Measurements from ENCODE around the gene ALX4.

ALX4 gene

DNA sequence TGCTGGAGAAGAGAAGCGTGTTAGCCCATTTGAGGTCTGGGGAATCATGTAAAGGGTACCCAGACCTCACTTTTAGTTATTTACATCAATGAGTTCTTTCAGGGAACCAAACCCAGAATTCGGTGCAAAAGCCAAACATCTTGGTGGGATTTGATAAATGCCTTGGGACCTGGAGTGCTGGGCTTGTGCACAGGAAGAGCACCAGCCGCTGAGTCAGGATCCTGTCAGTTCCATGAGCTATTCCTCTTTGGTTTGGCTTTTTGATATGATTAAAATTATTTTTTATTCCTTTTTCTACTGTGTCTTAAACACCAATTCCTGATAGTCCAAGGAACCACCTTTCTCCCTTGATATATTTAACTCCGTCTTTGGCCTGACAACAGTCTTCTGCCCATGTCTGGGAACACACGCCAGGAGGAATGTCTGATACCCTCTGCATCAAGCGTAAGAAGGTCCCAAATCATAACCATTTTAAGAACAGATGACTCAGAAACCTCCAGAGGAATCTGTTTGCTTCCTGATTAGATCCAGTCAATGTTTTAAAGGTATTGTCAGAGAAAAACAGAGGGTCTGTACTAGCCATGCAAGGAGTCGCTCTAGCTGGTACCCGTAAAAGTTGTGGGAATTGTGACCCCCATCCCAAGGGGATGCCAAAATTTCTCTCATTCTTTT lies 65.2 kb downstream of the ALX4 start:
- no peak for DNase-seq (ENCODE audit: low read depth)

- peak; percentile 18 for DNase-seq (ENCODE audit: low read depth)
These were observed 66.2 kb downstream of the ALX4 start for GRCh38 chr11:44243595-44244343.

DNA sequence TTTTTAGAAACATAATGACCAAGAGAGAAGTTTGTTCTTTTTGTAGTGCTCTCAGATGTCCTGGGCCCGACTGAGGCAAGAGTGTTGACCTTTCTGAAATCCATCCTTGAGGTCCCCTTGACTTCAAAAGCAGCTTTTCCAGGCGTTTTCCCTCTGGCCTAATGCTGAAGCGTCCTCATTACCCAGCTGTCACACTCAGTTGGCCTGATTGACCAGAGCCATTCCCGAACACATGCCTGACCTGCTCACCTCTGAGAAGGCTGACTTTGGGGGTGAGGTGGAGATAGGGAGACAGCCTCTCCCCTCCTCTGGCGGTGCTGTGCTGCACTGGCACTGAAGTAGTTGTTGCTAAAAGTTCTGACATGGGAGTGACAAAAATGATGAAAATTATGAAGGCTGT lies 66.9 kb downstream of the ALX4 start:
- DNase-seq (ENCODE audit: low read depth) = no peak

DNA sequence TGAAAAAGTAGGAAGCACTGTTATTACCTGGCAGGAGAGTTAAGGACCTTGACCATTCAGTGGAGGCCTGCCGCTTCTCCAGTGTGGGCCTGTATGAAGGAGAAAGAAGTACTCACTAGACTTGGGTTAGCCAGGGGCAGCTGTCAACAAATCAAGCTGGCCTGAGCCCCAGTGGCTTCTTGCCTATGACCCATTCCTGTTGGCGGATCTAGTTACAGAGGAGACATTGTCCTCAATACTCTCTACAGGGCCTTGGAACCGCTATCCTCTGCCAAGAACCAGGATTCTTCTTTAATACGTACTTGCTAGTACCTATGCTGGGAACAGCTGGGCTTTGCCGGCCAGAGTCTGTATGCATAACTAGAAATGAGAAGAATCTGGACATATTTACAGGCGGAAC lies 68.1 kb downstream of the ALX4 start:
- no peak for DNase-seq (ENCODE audit: low read depth)

GRCh38 chr11:44237156-44237555 lies 72.8 kb downstream of the ALX4 start:
- no peak for DNase-seq (ENCODE audit: low read depth)

DNA sequence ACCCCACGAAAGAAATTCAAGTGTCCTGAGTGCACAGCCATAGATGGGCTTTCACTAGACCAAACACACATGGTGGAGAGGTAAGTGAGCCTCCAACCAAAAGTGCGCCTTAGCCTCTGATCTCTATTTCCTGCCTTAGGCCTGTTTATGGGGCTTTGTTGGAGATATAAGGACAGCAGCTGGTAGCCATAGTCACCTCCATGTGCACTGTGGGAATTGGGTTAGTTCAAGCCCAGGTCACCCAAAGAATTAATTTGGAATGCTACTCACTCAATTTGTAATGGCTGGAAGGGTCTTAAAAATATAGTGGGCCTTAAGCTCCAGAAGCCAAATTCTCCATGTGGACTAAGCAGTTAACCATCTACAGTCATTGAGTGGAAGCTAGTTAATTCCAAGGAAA lies 73.6 kb downstream of the ALX4 start:
- no peak for DNase-seq (ENCODE audit: low read depth)

- DNase-seq (ENCODE audit: low read depth) = no peak
These were observed 74.2 kb downstream of the ALX4 start for GRCh38 chr11:44235765-44236201.

DNA sequence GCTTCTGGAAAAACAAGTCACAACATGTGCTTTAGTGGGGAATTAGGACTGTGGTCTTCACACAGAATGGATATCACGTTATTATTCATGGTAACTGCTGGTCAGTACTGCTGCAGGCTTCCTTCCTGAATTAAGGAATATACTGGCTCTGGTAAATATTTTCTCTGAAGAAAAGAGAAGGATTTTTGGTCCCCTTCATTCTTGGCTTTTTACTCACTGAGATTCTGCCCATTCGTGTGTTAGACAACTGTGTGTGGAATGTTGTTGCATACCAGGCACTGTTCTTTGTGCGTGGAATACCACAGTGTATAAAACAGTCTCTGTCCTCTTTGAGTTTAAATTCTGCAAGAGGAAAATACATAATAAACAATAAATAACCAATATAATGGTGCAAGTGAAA lies 80.3 kb downstream of the ALX4 start:
- no peak for DNase-seq (ENCODE audit: low read depth)

GRCh38 chr11:44229098-44229497 lies 80.8 kb downstream of the ALX4 start:
- DNase-seq (ENCODE audit: low read depth) = no peak

- DNase-seq (ENCODE audit: low read depth) = no peak
These were observed 81.6 kb downstream of the ALX4 start for GRCh38 chr11:44228379-44228778.

GRCh38 chr11:44226945-44227344 lies 83.0 kb downstream of the ALX4 start:
- no peak for DNase-seq (ENCODE audit: low read depth)

- no peak for DNase-seq (ENCODE audit: low read depth)
These were observed 83.4 kb downstream of the ALX4 start for GRCh38 chr11:44226490-44226889.

DNA sequence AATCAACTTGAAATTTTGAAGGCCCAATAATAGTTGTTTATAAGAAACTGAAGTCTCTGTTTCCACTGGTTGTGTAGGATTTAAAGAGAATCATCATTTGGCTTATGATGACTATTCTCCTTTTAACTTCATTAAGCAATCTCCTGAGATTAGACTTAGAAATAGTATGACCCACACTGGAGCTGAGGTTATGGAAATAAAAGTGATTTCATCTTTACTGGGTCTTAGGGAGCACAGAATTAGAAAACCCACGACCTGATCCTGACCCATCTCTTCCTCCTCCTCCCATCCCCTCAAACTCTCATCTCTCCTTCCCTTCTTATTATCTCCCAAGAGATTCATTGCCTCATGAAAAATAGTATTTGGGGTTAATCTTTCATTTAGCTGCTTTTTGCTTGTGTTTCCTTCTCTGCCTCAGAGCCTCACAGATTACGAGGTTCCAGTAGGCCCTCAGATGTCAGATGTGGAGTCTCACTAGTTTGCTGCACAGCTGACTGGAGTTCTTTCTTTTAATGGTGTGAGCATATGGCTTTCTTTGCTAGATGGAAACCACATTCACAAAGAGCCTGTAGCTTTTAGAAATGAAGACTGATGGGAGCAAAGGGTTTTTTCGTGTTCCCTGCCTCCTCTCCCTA lies 85.0 kb downstream of the ALX4 start:
- no peak for DNase-seq (ENCODE audit: low read depth)

- peak; percentile 30 for DNase-seq (ENCODE audit: low read depth)
These were observed 86.7 kb downstream of the ALX4 start for GRCh38 chr11:44223238-44223637.

GRCh38 chr11:44221992-44222391 lies 87.9 kb downstream of the ALX4 start:
- DNase-seq (ENCODE audit: low read depth) = no peak

GRCh38 chr11:44221456-44221855 lies 88.5 kb downstream of the ALX4 start:
- DNase-seq (ENCODE audit: low read depth) = no peak

GRCh38 chr11:44219830-44220796 lies 89.8 kb downstream of the ALX4 start:
- no peak for DNase-seq (ENCODE audit: low read depth)

- DNase-seq (ENCODE audit: low read depth) = no peak
These were observed 92.5 kb downstream of the ALX4 start for GRCh38 chr11:44217432-44217831.

GRCh38 chr11:44213148-44213547 lies 96.8 kb downstream of the ALX4 start:
- no peak for DNase-seq (ENCODE audit: low read depth)

DNA sequence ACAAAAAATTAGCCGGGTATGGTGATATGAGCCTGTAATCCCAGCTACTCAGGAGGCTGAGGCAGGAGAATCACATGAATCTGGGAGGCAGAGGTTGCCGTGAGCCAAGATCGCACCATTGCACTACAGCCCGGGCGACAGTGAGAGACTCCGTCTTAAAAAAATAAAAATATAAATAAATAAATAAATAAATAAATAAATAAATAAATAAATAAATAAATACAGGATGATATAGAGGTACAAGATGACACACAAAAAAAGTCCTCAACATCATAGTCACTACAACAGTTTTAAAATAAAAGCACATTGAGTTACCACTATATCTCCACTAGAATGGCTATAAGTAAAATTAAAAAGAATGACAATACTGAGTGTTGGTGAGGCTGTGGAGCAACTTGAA lies 97.8 kb downstream of the ALX4 start:
- DNase-seq (ENCODE audit: low read depth) = no peak
